NCI-H1092 treated with DMSO at 0.1 percent for 48 hours (cell line): ENCODE measurements around the gene EHHADH.

Source experiments
- DNase-seq: peaks from one replicate; lab custom pipeline; 2025; lab: John Stamatoyannopoulos, UW

EHHADH gene

DNA sequence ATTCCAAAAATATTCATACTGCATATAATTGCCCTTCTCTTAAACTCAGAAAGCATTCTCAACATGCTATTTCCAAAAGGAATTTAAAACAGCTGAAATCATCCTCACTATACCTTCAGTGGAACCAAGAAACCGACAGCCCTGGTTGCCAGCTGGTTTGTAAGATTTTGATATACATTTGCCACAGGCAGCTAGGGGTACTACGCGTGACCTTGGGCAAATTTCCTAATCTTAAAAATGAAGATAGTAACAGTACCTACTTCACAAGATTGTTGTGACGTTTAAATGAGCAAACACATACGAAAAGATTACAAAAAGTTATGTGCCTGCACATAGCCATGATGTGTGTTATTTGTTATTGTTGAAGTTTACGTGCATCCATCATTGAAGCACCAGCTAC is 108.3 kb downstream of the EHHADH start:
- no peak for DNase-seq

DNA sequence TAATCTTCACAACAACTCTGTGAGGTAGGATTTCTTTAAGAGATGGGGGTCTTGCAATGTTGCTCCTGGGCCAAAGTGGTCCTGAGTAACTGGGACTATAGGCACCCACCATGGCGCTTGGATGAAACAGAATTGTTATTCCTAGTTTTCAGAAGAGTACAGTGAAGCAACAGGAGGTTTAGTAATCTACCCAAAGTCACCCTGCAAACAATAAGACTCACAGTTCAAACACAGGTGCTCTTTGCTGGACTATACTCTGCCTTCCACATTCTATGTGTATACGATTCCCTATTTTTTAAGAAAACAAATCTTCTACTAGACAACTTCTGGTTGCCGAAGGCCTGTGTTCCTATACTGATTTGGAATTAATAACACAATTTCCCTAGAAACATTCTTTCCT is 109.1 kb downstream of the EHHADH start:
- no peak for DNase-seq
